SK-N-SH (cell line): ENCODE data around the gene SHISAL2B.

Source experiments
- EP300 ChIP-seq, 2 experiments: IDR thresholded peaks; 2 replicates each; pipeline versions ENCODE4 v1.4.0 to v1.6.1; 2012; ENCODE audit warnings: borderline replicate concordance in 1 of 2, low read depth in 1 of 2, low read length in 1 of 2
- EZH2phosphoT487 ChIP-seq: fragments of 200-600 bp; sonication (generic); IDR thresholded peaks from 2 replicates; pipeline ENCODE4 v1.6.1; 2017; ENCODE audit warnings: low read depth, mixed run types, mild to moderate bottlenecking, antibody characterized with exemption, moderate library complexity, borderline replicate concordance
- FOXM1 ChIP-seq: IDR thresholded peaks from 2 replicates; pipeline ENCODE4 v1.4.0; 2012; ENCODE audit warnings: low read depth, mild to moderate bottlenecking
- POLR2AphosphoS5 ChIP-seq: IDR thresholded peaks from 2 replicates; pipeline ENCODE4 v1.6.1; 2012; ENCODE audit warnings: low read depth, low read length
- RFX5 ChIP-seq: IDR thresholded peaks from 2 replicates; pipeline ENCODE4 v1.6.1; 2012; ENCODE audit warnings: mild to moderate bottlenecking, improper control_type of control experiment, low read length
- SMC3 ChIP-seq: IDR thresholded peaks from 2 replicates; pipeline ENCODE4 v1.6.1; 2012; ENCODE audit warnings: low read depth, low read length, improper control_type of control experiment
- YY1 ChIP-seq: IDR thresholded peaks from 2 replicates; pipeline ENCODE4 v1.4.0; 2012; ENCODE audit warnings: low read depth, mild to moderate bottlenecking
- TF ChIP-seq, protein P1 (sequence below): fragments of 200-600 bp; sonication (generic); IDR thresholded peaks from 2 replicates; pipeline ENCODE4 v1.6.1; 2017; ENCODE audit warnings: antibody characterized with exemption, mild to moderate bottlenecking, moderate library complexity
- TF ChIP-seq, protein P2 (sequence below): IDR thresholded peaks from 2 replicates; pipeline ENCODE4 v1.6.1; 2012; ENCODE audit warnings: mild to moderate bottlenecking, low read depth, low read length, moderate library complexity
- TF ChIP-seq, protein P3 (sequence below): fragments of 150-350 bp; IDR thresholded peaks from 2 replicates; pipeline ENCODE4 v1.6.1; 2017; ENCODE audit warnings: antibody characterized with exemption, low read length, low read depth, borderline replicate concordance
- TF ChIP-seq, protein P4 (sequence below): IDR thresholded peaks from 2 replicates; pipeline ENCODE4 v1.4.0; 2012; ENCODE audit warnings: low read depth, borderline replicate concordance
- TF ChIP-seq, protein P5 (sequence below): IDR thresholded peaks from 2 replicates; pipeline ENCODE4 v1.4.0; 2012; ENCODE audit warnings: low read depth, borderline replicate concordance

DNA sequence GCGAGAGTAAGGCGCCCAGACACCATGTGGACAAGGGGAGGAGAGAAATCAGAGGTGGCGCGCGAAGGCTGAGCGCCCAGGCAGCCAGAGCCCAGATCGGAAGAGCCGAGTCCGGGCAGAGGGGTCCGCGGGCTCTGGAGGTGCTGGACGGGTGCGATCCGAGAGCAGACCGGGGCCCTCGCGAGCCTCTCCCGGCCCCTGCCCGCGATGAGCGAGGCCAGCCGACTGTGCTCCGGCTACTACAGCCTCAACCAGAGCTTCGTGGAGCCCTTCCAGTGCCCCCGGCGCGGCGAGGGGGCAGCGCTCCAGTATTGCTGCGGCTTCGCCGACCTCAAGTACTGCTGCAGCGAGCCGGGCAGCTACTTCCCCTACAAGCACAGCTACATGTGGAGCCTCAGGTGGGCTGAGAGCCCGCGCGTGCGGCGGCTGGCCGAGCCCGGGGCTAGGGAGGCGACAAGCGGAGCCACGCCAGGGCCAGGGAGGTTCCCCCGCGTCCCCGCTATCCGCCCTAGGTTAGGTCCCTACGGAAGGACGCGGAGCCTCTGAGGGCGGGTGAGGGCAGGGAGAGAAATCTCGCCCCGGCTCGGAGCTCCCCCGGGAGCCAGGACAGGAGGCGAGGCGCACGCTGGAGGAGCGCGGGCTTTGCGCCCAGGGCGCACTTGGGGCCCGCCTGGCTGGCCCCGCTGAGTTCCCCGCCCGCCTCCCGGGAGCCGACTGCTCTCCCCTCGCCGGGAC is at the start of gene SHISAL2B:
- TF ChIP-seq, protein P1, sequence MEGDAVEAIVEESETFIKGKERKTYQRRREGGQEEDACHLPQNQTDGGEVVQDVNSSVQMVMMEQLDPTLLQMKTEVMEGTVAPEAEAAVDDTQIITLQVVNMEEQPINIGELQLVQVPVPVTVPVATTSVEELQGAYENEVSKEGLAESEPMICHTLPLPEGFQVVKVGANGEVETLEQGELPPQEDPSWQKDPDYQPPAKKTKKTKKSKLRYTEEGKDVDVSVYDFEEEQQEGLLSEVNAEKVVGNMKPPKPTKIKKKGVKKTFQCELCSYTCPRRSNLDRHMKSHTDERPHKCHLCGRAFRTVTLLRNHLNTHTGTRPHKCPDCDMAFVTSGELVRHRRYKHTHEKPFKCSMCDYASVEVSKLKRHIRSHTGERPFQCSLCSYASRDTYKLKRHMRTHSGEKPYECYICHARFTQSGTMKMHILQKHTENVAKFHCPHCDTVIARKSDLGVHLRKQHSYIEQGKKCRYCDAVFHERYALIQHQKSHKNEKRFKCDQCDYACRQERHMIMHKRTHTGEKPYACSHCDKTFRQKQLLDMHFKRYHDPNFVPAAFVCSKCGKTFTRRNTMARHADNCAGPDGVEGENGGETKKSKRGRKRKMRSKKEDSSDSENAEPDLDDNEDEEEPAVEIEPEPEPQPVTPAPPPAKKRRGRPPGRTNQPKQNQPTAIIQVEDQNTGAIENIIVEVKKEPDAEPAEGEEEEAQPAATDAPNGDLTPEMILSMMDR = no peak
- TF ChIP-seq EP300 (IDR thresholded peaks at IDR 0.05; ENCODE audit: borderline replicate concordance in 1 of 2, low read depth in 1 of 2, low read length in 1 of 2) (no peak), EZH2phosphoT487 (no peak), YY1 (no peak), FOXM1 (no peak), SMC3 (no peak), POLR2AphosphoS5 (no peak), RFX5 (no peak)
- TF ChIP-seq, protein P2, sequence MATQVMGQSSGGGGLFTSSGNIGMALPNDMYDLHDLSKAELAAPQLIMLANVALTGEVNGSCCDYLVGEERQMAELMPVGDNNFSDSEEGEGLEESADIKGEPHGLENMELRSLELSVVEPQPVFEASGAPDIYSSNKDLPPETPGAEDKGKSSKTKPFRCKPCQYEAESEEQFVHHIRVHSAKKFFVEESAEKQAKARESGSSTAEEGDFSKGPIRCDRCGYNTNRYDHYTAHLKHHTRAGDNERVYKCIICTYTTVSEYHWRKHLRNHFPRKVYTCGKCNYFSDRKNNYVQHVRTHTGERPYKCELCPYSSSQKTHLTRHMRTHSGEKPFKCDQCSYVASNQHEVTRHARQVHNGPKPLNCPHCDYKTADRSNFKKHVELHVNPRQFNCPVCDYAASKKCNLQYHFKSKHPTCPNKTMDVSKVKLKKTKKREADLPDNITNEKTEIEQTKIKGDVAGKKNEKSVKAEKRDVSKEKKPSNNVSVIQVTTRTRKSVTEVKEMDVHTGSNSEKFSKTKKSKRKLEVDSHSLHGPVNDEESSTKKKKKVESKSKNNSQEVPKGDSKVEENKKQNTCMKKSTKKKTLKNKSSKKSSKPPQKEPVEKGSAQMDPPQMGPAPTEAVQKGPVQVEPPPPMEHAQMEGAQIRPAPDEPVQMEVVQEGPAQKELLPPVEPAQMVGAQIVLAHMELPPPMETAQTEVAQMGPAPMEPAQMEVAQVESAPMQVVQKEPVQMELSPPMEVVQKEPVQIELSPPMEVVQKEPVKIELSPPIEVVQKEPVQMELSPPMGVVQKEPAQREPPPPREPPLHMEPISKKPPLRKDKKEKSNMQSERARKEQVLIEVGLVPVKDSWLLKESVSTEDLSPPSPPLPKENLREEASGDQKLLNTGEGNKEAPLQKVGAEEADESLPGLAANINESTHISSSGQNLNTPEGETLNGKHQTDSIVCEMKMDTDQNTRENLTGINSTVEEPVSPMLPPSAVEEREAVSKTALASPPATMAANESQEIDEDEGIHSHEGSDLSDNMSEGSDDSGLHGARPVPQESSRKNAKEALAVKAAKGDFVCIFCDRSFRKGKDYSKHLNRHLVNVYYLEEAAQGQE = no peak
- TF ChIP-seq, protein P3, sequence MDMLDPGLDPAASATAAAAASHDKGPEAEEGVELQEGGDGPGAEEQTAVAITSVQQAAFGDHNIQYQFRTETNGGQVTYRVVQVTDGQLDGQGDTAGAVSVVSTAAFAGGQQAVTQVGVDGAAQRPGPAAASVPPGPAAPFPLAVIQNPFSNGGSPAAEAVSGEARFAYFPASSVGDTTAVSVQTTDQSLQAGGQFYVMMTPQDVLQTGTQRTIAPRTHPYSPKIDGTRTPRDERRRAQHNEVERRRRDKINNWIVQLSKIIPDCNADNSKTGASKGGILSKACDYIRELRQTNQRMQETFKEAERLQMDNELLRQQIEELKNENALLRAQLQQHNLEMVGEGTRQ = no peak
- TF ChIP-seq, protein P4, sequence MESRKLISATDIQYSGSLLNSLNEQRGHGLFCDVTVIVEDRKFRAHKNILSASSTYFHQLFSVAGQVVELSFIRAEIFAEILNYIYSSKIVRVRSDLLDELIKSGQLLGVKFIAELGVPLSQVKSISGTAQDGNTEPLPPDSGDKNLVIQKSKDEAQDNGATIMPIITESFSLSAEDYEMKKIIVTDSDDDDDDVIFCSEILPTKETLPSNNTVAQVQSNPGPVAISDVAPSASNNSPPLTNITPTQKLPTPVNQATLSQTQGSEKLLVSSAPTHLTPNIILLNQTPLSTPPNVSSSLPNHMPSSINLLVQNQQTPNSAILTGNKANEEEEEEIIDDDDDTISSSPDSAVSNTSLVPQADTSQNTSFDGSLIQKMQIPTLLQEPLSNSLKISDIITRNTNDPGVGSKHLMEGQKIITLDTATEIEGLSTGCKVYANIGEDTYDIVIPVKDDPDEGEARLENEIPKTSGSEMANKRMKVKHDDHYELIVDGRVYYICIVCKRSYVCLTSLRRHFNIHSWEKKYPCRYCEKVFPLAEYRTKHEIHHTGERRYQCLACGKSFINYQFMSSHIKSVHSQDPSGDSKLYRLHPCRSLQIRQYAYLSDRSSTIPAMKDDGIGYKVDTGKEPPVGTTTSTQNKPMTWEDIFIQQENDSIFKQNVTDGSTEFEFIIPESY = no peak
- TF ChIP-seq, protein P5, sequence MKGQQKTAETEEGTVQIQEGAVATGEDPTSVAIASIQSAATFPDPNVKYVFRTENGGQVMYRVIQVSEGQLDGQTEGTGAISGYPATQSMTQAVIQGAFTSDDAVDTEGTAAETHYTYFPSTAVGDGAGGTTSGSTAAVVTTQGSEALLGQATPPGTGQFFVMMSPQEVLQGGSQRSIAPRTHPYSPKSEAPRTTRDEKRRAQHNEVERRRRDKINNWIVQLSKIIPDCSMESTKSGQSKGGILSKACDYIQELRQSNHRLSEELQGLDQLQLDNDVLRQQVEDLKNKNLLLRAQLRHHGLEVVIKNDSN = no peak
